Measurements from ENCODE around the gene CDKN2D.

DNA sequence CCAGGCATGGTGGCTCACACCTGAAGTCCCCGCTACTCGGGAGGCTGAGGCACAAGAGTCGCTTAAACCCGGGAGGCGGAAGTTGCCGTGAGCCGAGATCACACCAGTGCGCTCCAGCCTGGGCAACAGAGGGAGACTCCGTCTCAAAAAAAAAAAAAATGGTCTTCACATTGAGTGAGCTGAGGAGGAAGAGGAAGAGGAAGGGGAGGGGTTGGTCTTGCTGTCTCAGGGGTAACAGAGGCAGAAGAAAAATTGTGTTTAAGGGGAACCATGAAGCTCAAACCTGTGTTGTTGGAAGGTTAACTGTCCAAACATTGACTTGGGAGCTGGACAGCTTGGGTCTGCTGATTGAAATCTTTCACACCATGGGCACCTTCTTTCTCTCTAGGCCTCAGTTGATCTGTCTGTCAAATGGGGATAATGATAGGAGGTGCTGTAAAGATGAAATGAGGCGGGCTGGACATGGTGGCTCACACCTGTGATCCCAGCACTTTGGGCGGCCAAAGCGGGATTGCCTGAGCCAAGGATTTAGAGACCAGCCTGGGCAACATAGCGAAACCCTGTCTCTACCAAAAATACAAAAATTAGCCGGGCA, 46.7 kb upstream of the CDKN2D start:
- no peak for TF ChIP-seq POLR2A (IDR thresholded peaks at IDR 0.05; ENCODE audit: low read depth)
- TF ChIP-seq, protein P1, sequence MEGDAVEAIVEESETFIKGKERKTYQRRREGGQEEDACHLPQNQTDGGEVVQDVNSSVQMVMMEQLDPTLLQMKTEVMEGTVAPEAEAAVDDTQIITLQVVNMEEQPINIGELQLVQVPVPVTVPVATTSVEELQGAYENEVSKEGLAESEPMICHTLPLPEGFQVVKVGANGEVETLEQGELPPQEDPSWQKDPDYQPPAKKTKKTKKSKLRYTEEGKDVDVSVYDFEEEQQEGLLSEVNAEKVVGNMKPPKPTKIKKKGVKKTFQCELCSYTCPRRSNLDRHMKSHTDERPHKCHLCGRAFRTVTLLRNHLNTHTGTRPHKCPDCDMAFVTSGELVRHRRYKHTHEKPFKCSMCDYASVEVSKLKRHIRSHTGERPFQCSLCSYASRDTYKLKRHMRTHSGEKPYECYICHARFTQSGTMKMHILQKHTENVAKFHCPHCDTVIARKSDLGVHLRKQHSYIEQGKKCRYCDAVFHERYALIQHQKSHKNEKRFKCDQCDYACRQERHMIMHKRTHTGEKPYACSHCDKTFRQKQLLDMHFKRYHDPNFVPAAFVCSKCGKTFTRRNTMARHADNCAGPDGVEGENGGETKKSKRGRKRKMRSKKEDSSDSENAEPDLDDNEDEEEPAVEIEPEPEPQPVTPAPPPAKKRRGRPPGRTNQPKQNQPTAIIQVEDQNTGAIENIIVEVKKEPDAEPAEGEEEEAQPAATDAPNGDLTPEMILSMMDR (IDR thresholded peaks at IDR 0.05) = no peak
- TF ChIP-seq POLR2AphosphoS5 (IDR thresholded peaks at IDR 0.05) = no peak
- no peak for TF ChIP-seq EP300 (IDR thresholded peaks at IDR 0.05)
